ENCODE data around the gene EEFSEC. TPM values are rescaled to one million over a fixed set of nuclear protein-coding genes. Genes with fewer than 3 reads are reported as not detected.

The EEFSEC gene
- total RNA-seq, 1 donor from 2014 or later, result 6.1 TPM

DNA sequence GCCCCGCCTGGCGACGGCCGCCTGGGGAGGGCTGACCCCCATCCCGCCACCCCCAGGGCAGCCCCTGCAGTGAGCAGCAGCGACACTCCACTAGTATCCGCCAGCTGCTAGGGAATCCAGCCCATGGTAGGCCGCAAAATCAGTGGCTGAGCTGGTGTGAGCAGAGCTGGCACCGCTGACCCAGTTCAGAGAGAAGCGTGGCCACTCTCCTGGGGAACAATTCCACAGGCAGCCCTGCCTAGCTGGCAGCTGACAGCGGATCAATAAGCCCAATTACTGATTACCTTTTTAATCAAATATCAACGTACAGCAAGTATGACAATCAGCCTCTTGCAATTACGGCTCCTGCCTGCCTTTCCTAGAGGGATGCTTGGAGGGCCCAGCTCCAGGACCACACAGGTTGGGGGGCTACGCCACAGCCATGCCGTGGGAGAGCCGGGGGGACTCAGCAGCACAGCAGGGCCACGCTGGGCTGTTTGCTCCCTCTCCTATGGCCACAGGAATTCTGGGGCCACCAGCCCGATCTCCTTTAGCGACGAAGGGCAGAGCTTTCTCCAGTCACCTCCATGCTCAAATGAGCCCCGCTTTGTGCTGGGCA, 299.5 kb downstream of the EEFSEC start:
- peaks cover 3% of the 10 kb centered on the region for H3K36me3 Mint-ChIP-seq (ENCODE audit: low read depth, unreplicated experiment)
- H3K4me1 Mint-ChIP-seq (ENCODE audit: low read depth, unreplicated experiment), result peaks cover 7% of the 10 kb centered on the region
- H3K27ac ChIP-seq (ENCODE audit: low read depth, low read length), result no peak overlapping the region
- H3K36me3 ChIP-seq (ENCODE audit: insufficient read depth, low read length), result no peaks in the 10 kb centered on the region
- H3K9ac ChIP-seq (ENCODE audit: low read length), result no peak overlapping the region
- H3K4me3 ChIP-seq (ENCODE audit: insufficient read depth, low read depth, low read length), result no peak overlapping the region
- H2AFZ ChIP-seq (ENCODE audit: low read depth, low read length), result no peak overlapping the region
- peaks cover 20% of the 10 kb centered on the region for H3K9me3 Mint-ChIP-seq (ENCODE audit: unreplicated experiment)
- H3K27me3 ChIP-seq (ENCODE audit: insufficient read depth, low read length), result peaks cover 29% of the 10 kb centered on the region
- no peaks in the 10 kb centered on the region for H3K4me1 ChIP-seq (ENCODE audit: insufficient read depth, low read length)
- no peak overlapping the region for H3K27ac Mint-ChIP-seq (ENCODE audit: unreplicated experiment)
- no peak overlapping the region for H3K4me3 Mint-ChIP-seq (ENCODE audit: unreplicated experiment)
- TF ChIP-seq CTCF (IDR thresholded peaks at IDR 0.05; ENCODE audit: insufficient read depth, low read depth, low read length) (no peak), EZH2 (IDR thresholded peaks at IDR 0.05; ENCODE audit: insufficient read depth, low read length) (no peak)
- H3K9me3 ChIP-seq (ENCODE audit: insufficient read depth, low read depth, low read length), result no peaks in the 10 kb centered on the region
- H3K79me2 ChIP-seq (ENCODE audit: insufficient read depth, low read length), result no peaks in the 10 kb centered on the region
- H3K4me2 ChIP-seq (ENCODE audit: low read length), result no peak overlapping the region
- FAIRE-seq, result no peak
- DNase-seq (ENCODE audit: low read depth), result no peak
- no peaks in the 10 kb centered on the region for H4K20me1 ChIP-seq (ENCODE audit: insufficient read depth, low read length)
- H3K27me3 Mint-ChIP-seq (ENCODE audit: low read depth, unreplicated experiment), result peaks cover 70% of the 10 kb centered on the region

GRCh38 chr3:128453501-128454309, 300.4 kb downstream of the EEFSEC start:
- H3K4me1 ChIP-seq (ENCODE audit: insufficient read depth, low read length), result no peaks in the 10 kb centered on the region
- Mint-ChIP-seq H3K4me3 (ENCODE audit: unreplicated experiment) (no peak overlapping the region), H3K9me3 (ENCODE audit: unreplicated experiment) (peaks cover 16% of the 10 kb centered on the region), H3K4me1 (ENCODE audit: low read depth, unreplicated experiment) (peaks cover 2% of the 10 kb centered on the region), H3K27me3 (ENCODE audit: low read depth, unreplicated experiment) (peaks cover 75% of the 10 kb centered on the region), H3K36me3 (ENCODE audit: low read depth, unreplicated experiment) (peaks cover 3% of the 10 kb centered on the region), H3K27ac (ENCODE audit: unreplicated experiment) (no peak overlapping the region)
- no peaks in the 10 kb centered on the region for H4K20me1 ChIP-seq (ENCODE audit: insufficient read depth, low read length)
- no peak for DNase-seq (ENCODE audit: low read depth)
- FAIRE-seq, result no peak
- peaks cover 29% of the 10 kb centered on the region for H3K27me3 ChIP-seq (ENCODE audit: insufficient read depth, low read length)
- H3K9me3 ChIP-seq (ENCODE audit: insufficient read depth, low read depth, low read length), result no peaks in the 10 kb centered on the region
- no peaks in the 10 kb centered on the region for H3K36me3 ChIP-seq (ENCODE audit: insufficient read depth, low read length)
- no peak overlapping the region for H3K9ac ChIP-seq (ENCODE audit: low read length)
- H3K4me3 ChIP-seq (ENCODE audit: insufficient read depth, low read depth, low read length), result no peak overlapping the region
- TF ChIP-seq EZH2 (IDR thresholded peaks at IDR 0.05; ENCODE audit: insufficient read depth, low read length) (no peak), CTCF (IDR thresholded peaks at IDR 0.05; ENCODE audit: insufficient read depth, low read depth, low read length) (no peak)
- no peak overlapping the region for H3K4me2 ChIP-seq (ENCODE audit: low read length)
- no peaks in the 10 kb centered on the region for H3K79me2 ChIP-seq (ENCODE audit: insufficient read depth, low read length)
- no peak overlapping the region for H3K27ac ChIP-seq (ENCODE audit: low read depth, low read length)
- no peak overlapping the region for H2AFZ ChIP-seq (ENCODE audit: low read depth, low read length)

DNA sequence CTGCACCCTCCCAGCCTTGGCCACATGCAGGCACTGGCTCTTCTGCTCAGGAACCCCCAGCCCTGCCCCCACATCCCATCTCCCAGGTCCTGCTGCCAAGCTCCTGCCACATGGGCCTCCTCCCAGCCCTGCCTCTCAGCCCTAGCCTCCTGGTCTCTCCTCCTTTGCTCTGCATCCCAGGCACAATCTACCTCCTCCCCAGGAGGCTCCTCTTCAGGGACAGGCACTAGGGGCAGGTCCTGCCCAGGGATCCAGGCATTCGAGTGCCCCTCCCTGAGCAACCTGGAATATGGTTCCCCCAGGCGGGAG, 301.0 kb downstream of the EEFSEC start:
- Mint-ChIP-seq H3K4me3 (ENCODE audit: unreplicated experiment) (no peak overlapping the region), H3K9me3 (ENCODE audit: unreplicated experiment) (peaks cover 16% of the 10 kb centered on the region), H3K27ac (ENCODE audit: unreplicated experiment) (no peak overlapping the region), H3K4me1 (ENCODE audit: low read depth, unreplicated experiment) (no peaks in the 10 kb centered on the region), H3K27me3 (ENCODE audit: low read depth, unreplicated experiment) (peaks cover 80% of the 10 kb centered on the region), H3K36me3 (ENCODE audit: low read depth, unreplicated experiment) (peaks cover 3% of the 10 kb centered on the region)
- TF ChIP-seq CTCF (IDR thresholded peaks at IDR 0.05; ENCODE audit: insufficient read depth, low read depth, low read length) (no peak), EZH2 (IDR thresholded peaks at IDR 0.05; ENCODE audit: insufficient read depth, low read length) (no peak)
- H4K20me1 ChIP-seq (ENCODE audit: insufficient read depth, low read length), result no peaks in the 10 kb centered on the region
- H3K27ac ChIP-seq (ENCODE audit: low read depth, low read length), result no peak overlapping the region
- H2AFZ ChIP-seq (ENCODE audit: low read depth, low read length), result no peak overlapping the region
- H3K4me1 ChIP-seq (ENCODE audit: insufficient read depth, low read length), result no peaks in the 10 kb centered on the region
- H3K9ac ChIP-seq (ENCODE audit: low read length), result no peak overlapping the region
- FAIRE-seq (no peak), DNase-seq (ENCODE audit: low read depth) (no peak)
- no peak overlapping the region for H3K4me3 ChIP-seq (ENCODE audit: insufficient read depth, low read depth, low read length)
- no peak overlapping the region for H3K4me2 ChIP-seq (ENCODE audit: low read length)
- peaks cover 29% of the 10 kb centered on the region for H3K27me3 ChIP-seq (ENCODE audit: insufficient read depth, low read length)
- H3K9me3 ChIP-seq (ENCODE audit: insufficient read depth, low read depth, low read length), result no peaks in the 10 kb centered on the region
- no peaks in the 10 kb centered on the region for H3K79me2 ChIP-seq (ENCODE audit: insufficient read depth, low read length)
- no peaks in the 10 kb centered on the region for H3K36me3 ChIP-seq (ENCODE audit: insufficient read depth, low read length)
